PFSK-1 (cell line): ENCODE results near the gene ARCN1.

ENCODE experiments used
- FOXP2 ChIP-seq: optimal IDR thresholded peaks from 2 replicates; pipeline ENCODE3; 2011; ENCODE audit warnings: borderline replicate concordance, control low read depth, inconsistent platforms; ENCODE audit not compliant: insufficient read depth; ENCODE audit errors: extremely low read length, extremely low read depth
- POLR2AphosphoS5 ChIP-seq: IDR thresholded peaks from 2 replicates; pipeline ENCODE4 v1.6.1; 2012; ENCODE audit warnings: low read depth, mild to moderate bottlenecking, control low read depth, low read length, moderate library complexity
- REST ChIP-seq, 2 experiments: IDR thresholded peaks; 2 replicates each; pipeline versions ENCODE4 v1.6.1 to v1.8.0; 2011 to 2012; ENCODE audit warnings: low read depth in 2 of 2, low read length in 2 of 2, control low read depth in 1 of 2, inconsistent platforms in 1 of 2, mild to moderate bottlenecking in 1 of 2, moderate library complexity in 1 of 2; ENCODE audit not compliant: insufficient read depth in 1 of 2
- SIN3A ChIP-seq: IDR thresholded peaks from 2 replicates; pipeline ENCODE4 v1.6.1; 2012; ENCODE audit warnings: mild to moderate bottlenecking, low read length, moderate library complexity, borderline replicate concordance; ENCODE audit not compliant: insufficient read depth
- TAF1 ChIP-seq: IDR thresholded peaks from 2 replicates; pipeline ENCODE4 v1.6.1; 2012; ENCODE audit warnings: low read length, control low read depth, borderline replicate concordance; ENCODE audit not compliant: insufficient read depth

The ARCN1 gene

GRCh38 chr11:118572981-118573550 lies 857 bp downstream of the ARCN1 start:
- TF ChIP-seq POLR2AphosphoS5 (no peak), FOXP2 (no peak), SIN3A (no peak), REST (IDR thresholded peaks at IDR 0.05; ENCODE audit: insufficient read depth in 1 of 2, low read depth in 2 of 2, low read length in 2 of 2) (no peak), TAF1 (no peak; the same call in 1 of the 2 replicates)

- TF ChIP-seq SIN3A = no peak
- no peak for TF ChIP-seq REST (IDR thresholded peaks at IDR 0.05; ENCODE audit: insufficient read depth in 1 of 2, low read depth in 2 of 2, low read length in 2 of 2)
- no peak for TF ChIP-seq POLR2AphosphoS5
- no peak for TF ChIP-seq TAF1
- TF ChIP-seq FOXP2 = no peak
Measured at GRCh38 chr11:118574636-118575035, 2.4 kb downstream of the ARCN1 start.

GRCh38 chr11:118581057-118581456 lies 8.8 kb downstream of the ARCN1 start:
- TF ChIP-seq SIN3A (no peak), REST (IDR thresholded peaks at IDR 0.05; ENCODE audit: insufficient read depth in 1 of 2, low read depth in 2 of 2, low read length in 2 of 2) (no peak), POLR2AphosphoS5 (no peak), TAF1 (no peak), FOXP2 (no peak)

- TF ChIP-seq SIN3A = no peak
- no peak for TF ChIP-seq FOXP2
- no peak for TF ChIP-seq REST (IDR thresholded peaks at IDR 0.05; ENCODE audit: insufficient read depth in 1 of 2, low read depth in 2 of 2, low read length in 2 of 2)
- no peak for TF ChIP-seq TAF1
- no peak for TF ChIP-seq POLR2AphosphoS5
Measured at GRCh38 chr11:118587952-118588351, 15.7 kb downstream of the ARCN1 start.
